Calu3 (cell line): ENCODE results near the gene CDC123. TPM values are rescaled to one million over a fixed set of nuclear protein-coding genes. Genes with fewer than 3 reads are reported as not detected.

Experiments used
- Bru-seq: library from RNA; stranded (reverse); fragments of 400-500 nt; gene quantifications from one replicate; lab custom pipeline; 2021; lab: Mats Ljungman, UMichigan
- BruChase-seq, 2 experiments: library from RNA; stranded (reverse); fragments of 400-500 nt; gene quantifications; one replicate each; lab custom pipeline; 2021; lab: Mats Ljungman, UMichigan
- BruUV-seq: library from RNA; stranded (reverse); fragments of 400-500 nt; replicated peaks from 2 replicates; lab custom pipeline; 2021; lab: Mats Ljungman, UMichigan
- CTCF ChIA-PET: fragments of 300-600 bp; sonication (Branson Sonifier 250); formaldehyde crosslinking; loops from one replicate; lab custom pipeline; 2022; ENCODE audit warnings: antibody characterized with exemption; lab: Charles Lee
- DNase-seq: peaks from one replicate; pipeline ENCODE4 v3.0.0; 2022
- H3K27ac Mint-ChIP-seq: one replicate; pipeline ENCODE4 v1.8.0; 2022; ENCODE audit warnings: mixed read lengths; ENCODE audit not compliant: unreplicated experiment
- H3K27me3 Mint-ChIP-seq: one replicate; pipeline ENCODE4 v1.8.0; 2022; ENCODE audit warnings: mixed read lengths; ENCODE audit not compliant: unreplicated experiment
- H3K36me3 Mint-ChIP-seq: one replicate; pipeline ENCODE4 v1.8.0; 2022; ENCODE audit warnings: mild to moderate bottlenecking, moderate library complexity, mixed read lengths; ENCODE audit not compliant: insufficient read depth, unreplicated experiment
- H3K4me1 Mint-ChIP-seq: one replicate; pipeline ENCODE4 v1.8.0; 2022; ENCODE audit warnings: mild to moderate bottlenecking, low read depth, mixed read lengths; ENCODE audit not compliant: unreplicated experiment
- H3K4me3 Mint-ChIP-seq: one replicate; pipeline ENCODE4 v1.8.0; 2022; ENCODE audit warnings: mild to moderate bottlenecking, low read depth, moderate library complexity, mixed read lengths; ENCODE audit not compliant: unreplicated experiment
- H3K9me3 Mint-ChIP-seq: one replicate; pipeline ENCODE4 v1.8.0; 2022; ENCODE audit warnings: low read depth, mixed read lengths; ENCODE audit not compliant: unreplicated experiment
- intact Hi-C: fragments of 100-400 bp; cut with micrococcal nuclease; formaldehyde crosslinking; loops from one replicate; pipeline ENCODE4 v1.10.0; 2022; ENCODE audit not compliant: unreplicated experiment
- long read RNA-seq: library from polyadenylated mRNA; stranded (forward); transcript quantifications from one replicate; pipeline ENCODE4 v2.0.0, GENCODE V29; 2022
- total RNA-seq: library from RNA; stranded (reverse); gene quantifications from 2 replicates; pipeline ENCODE4 v1.2.3, GENCODE V29; 2022
- TF ChIP-seq, protein P1 (sequence below): fragments of 200-600 bp; IDR thresholded peaks from one replicate; pipeline ENCODE4 v1.8.0; 2022; ENCODE audit warnings: antibody characterized with exemption; ENCODE audit not compliant: unreplicated experiment

The CDC123 gene, protein sequence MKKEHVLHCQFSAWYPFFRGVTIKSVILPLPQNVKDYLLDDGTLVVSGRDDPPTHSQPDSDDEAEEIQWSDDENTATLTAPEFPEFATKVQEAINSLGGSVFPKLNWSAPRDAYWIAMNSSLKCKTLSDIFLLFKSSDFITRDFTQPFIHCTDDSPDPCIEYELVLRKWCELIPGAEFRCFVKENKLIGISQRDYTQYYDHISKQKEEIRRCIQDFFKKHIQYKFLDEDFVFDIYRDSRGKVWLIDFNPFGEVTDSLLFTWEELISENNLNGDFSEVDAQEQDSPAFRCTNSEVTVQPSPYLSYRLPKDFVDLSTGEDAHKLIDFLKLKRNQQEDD
- 84.8 and 96.3 TPM in 2 replicates for total RNA-seq
- Bru-seq, nascent RNA: percentile 85 among the genes with signal in this experiment
- BruChase-seq, experiment 1, labeled RNA remaining after a 6-hour chase: percentile 84 among the genes with signal in this experiment
- BruChase-seq, experiment 2, labeled RNA remaining after a 2-hour chase: percentile 75 among the genes with signal in this experiment
- long read RNA-seq, transcript CDC123-201 (13 exons, 1,542 nt): major isoform, 248 of 275 reads
- long read RNA-seq, partial matches to known transcripts: 7 of 275 reads
- long read RNA-seq, other reads (novel, unspliced or antisense): 18 of 275 reads

GRCh38 chr10:12195603-12196506 lies at the start of gene CDC123, which contains the start of gene NUDT5:
CDC123 (plus strand) TSS chr10:12196188; CDS start chr10:12196246, 58 bp downstream.
NUDT5 (minus strand) TSS chr10:12195891; CDS start chr10:12186291, 9,600 bp downstream.
- Mint-ChIP-seq H3K27me3 (no peaks in the 10 kb centered on the region), H3K27ac (peak within 1 kb of the TSS; percentile 90), H3K9me3 (no peaks in the 10 kb centered on the region), H3K36me3 (peaks cover 40% of the 10 kb centered on the region), H3K4me1 (peaks cover 19% of the 10 kb centered on the region), H3K4me3 (peak within 1 kb of the TSS; percentile 92)
- peak; percentile 86 for DNase-seq
- CTCF ChIA-PET: interaction anchor here (0.7 to 1.5 kb wide), 3 partner anchors 22 to 28 kb away, joined by 3 read pairs; no protein-coding TSS in a partner anchor
- no TSS peak for BruUV-seq
- TF ChIP-seq, protein P1, sequence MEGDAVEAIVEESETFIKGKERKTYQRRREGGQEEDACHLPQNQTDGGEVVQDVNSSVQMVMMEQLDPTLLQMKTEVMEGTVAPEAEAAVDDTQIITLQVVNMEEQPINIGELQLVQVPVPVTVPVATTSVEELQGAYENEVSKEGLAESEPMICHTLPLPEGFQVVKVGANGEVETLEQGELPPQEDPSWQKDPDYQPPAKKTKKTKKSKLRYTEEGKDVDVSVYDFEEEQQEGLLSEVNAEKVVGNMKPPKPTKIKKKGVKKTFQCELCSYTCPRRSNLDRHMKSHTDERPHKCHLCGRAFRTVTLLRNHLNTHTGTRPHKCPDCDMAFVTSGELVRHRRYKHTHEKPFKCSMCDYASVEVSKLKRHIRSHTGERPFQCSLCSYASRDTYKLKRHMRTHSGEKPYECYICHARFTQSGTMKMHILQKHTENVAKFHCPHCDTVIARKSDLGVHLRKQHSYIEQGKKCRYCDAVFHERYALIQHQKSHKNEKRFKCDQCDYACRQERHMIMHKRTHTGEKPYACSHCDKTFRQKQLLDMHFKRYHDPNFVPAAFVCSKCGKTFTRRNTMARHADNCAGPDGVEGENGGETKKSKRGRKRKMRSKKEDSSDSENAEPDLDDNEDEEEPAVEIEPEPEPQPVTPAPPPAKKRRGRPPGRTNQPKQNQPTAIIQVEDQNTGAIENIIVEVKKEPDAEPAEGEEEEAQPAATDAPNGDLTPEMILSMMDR: no peak
- intact Hi-C loops: no loop called here

DNA sequence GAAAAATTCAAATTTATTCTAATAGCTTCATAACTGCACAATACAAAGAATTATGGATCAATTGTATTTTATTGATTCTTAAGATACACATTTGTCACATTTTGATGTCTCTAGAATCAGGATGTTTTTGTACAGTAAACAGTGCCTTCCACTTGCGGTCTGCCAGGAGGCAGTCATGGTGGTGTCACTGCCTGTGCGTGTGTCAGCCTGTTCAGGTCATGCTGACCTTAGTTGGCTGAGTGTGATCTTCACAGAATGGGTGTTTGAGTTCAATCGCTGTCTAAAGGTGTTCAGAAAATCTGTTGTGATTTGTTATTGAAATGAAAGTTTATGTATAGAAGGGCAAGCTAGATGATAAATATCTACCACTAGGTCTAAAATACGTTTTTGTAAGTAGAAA lies 45.8 kb upstream of the CDC123 start:
- Mint-ChIP-seq H3K4me1 (no peaks in the 10 kb centered on the region), H3K4me3 (no peak overlapping the region), H3K27ac (no peak overlapping the region), H3K36me3 (no peaks in the 10 kb centered on the region), H3K27me3 (no peaks in the 10 kb centered on the region), H3K9me3 (no peaks in the 10 kb centered on the region)
- intact Hi-C loops: no loop called here
- CTCF ChIA-PET: interaction anchor here (1.1 kb wide), 1 partner anchor 15 kb away, joined by 3 read pairs; no protein-coding TSS in a partner anchor
- BruUV-seq: no TSS peak
- no peak for DNase-seq
- TF ChIP-seq, protein P1: no peak

- H3K9me3 Mint-ChIP-seq: no peaks in the 10 kb centered on the region
- no peak overlapping the region for H3K4me3 Mint-ChIP-seq
- BruUV-seq: no TSS peak
- H3K36me3 Mint-ChIP-seq: peaks cover 5% of the 10 kb centered on the region
- no peaks in the 10 kb centered on the region for H3K4me1 Mint-ChIP-seq
- no peak overlapping the region for H3K27ac Mint-ChIP-seq
- TF ChIP-seq, protein P1: no peak
- DNase-seq: no peak
- H3K27me3 Mint-ChIP-seq: no peaks in the 10 kb centered on the region
- intact Hi-C loops: no loop called here
- CTCF ChIA-PET: no interaction called here
These were observed 41.5 kb upstream of the CDC123 start for GRCh38 chr10:12154516-12154915.
